ENCODE measurements around the gene MAN1B1.

MAN1B1 gene

GRCh38 chr9:137068539-137069507 is 18.0 kb upstream of the MAN1B1 start:
- no peak for DNase-seq (ENCODE audit: low spot score)
- TF ChIP-seq CTCF (IDR thresholded peaks at IDR 0.05; ENCODE audit: extremely low read depth, missing control alignments) = no peak

- DNase-seq (ENCODE audit: low spot score) = peak; percentile 41
- no peak for TF ChIP-seq CTCF (IDR thresholded peaks at IDR 0.05; ENCODE audit: extremely low read depth, missing control alignments)
Observed at GRCh38 chr9:137069508-137070091, 17.2 kb upstream of the MAN1B1 start.

GRCh38 chr9:137070201-137070905 is 16.4 kb upstream of the MAN1B1 start, which contains the start of gene SAPCD2:
Gene SAPCD2, minus strand, starts transcription at chr9:137070557. Its CDS starts 97 bp downstream, at chr9:137070460.
- TF ChIP-seq CTCF (IDR thresholded peaks at IDR 0.05; ENCODE audit: extremely low read depth, missing control alignments) = no peak
- peak; percentile 96 for DNase-seq (ENCODE audit: low spot score)

- DNase-seq (ENCODE audit: low spot score) = peak; percentile 51
Observed at GRCh38 chr9:137070906-137071275, 15.9 kb upstream of the MAN1B1 start.

GRCh38 chr9:137071282-137071681 is 15.5 kb upstream of the MAN1B1 start:
- DNase-seq (ENCODE audit: low spot score) = no peak
- no peak for TF ChIP-seq CTCF (IDR thresholded peaks at IDR 0.05; ENCODE audit: extremely low read depth, missing control alignments)

More at GRCh38 chr9:137070906-137071275, 15.9 kb upstream of the MAN1B1 start:
- TF ChIP-seq CTCF (IDR thresholded peaks at IDR 0.05; ENCODE audit: extremely low read depth, missing control alignments) = no peak

GRCh38 chr9:137073992-137074399 is 12.8 kb upstream of the MAN1B1 start:
- DNase-seq (ENCODE audit: low spot score) = no peak
- TF ChIP-seq CTCF (IDR thresholded peaks at IDR 0.05; ENCODE audit: extremely low read depth, missing control alignments) = no peak
